ENCODE measurements around the gene CSF3R.

- TF ChIP-seq YY1 (IDR thresholded peaks at IDR 0.05; ENCODE audit: low read depth), result no peak
- TF ChIP-seq CTCF (IDR thresholded peaks at IDR 0.05), result no peak
- no peak for TF ChIP-seq TCF12 (IDR thresholded peaks at IDR 0.05)
These were observed 23.7 kb upstream of the CSF3R start for GRCh38 chr1:36506276-36506920.
